T1000 (cell line): ENCODE measurements around the gene LRRC4C.

Experiments
- DNase-seq: peaks from one replicate; lab custom pipeline; 2025; ENCODE audit warnings: mixed read lengths; lab: John Stamatoyannopoulos, UW

LRRC4C gene

DNA sequence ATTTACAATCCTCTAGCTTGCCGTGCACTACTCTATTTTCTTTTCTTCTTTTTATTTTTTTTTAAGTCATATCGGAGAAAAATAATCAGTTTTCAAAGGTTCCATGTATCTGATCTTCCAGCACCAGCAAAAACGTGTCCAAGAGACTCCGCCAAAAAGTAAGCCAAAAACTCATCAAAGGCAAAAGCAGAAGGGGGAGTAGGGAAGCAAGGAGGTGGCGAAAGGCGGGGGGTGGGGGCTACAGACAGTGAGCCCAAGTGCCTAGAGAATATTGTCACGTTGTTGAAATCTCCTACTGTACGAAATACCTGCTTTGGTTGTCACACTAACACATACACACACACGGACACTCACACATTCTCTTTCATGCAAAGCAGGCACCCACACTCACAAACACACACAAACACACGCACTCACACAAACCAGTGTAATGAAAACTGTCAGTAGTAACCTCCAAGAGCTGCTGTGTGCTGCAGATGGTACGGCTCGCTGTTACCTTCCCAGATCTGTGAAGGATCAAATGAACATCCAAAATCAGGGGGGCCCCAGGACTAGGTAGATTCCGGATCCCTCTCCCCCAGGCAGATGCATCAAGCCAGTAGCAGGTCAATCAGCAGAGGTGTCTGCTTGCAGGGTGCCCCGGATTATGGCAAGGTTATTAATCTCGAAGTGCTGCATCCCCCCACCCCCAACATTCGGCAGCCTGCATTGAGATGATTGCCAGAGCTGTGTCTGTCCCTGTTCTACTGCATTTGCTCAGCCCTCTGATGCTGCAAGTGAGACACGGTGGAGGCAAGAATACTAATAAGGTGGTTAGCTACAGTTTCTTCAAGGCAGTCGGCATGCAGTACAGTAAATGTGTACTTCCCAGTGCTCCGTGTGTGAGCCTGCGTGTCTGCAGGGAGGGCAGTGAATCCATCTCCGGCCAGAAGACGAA lies at the start of gene LRRC4C:
TSS of gene LRRC4C (minus strand) at position 188 of the 937 bp plus-strand sequence.
- no peak for DNase-seq

GRCh38 chr11:41508121-41508520 lies 48.7 kb upstream of the LRRC4C start:
- no peak for DNase-seq

DNA sequence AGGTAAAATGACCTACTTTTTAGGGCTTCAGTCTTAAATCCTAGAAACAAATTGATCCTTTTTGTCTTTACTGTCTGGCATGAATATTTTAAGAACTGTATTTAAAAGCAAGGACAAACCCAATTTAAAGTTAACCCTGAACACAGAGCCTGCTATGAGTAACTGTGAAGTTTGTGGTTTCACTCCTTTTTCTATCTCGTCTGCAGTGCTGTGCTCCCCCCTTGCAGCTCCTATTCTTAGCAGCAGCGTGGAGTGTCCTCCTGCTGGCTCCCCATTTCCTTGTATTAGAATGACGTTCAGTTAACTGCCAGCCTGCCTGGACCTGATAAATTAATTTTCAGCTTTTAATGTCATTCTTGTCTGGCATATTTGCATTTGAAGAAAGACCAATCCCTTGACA lies 40.0 kb upstream of the LRRC4C start:
- DNase-seq: no peak

DNA sequence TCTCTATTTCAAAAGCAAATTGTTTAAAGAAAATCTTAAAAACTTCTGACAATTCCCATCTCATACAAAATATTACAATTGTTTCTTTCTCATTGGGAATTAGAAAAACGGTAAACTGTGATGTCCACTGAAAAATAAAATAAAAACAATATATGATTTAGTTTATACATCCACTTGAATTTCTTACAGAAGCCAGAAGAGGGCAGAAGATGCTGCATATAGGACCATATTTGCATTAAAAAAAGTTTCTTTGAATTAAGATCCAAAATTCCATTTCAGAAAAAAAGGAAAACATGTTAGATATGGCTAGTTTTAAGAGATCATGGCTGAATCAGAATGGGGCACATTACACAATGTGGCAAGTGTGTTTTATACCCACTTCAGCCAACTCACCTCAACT lies 39.3 kb upstream of the LRRC4C start:
- DNase-seq: no peak

DNA sequence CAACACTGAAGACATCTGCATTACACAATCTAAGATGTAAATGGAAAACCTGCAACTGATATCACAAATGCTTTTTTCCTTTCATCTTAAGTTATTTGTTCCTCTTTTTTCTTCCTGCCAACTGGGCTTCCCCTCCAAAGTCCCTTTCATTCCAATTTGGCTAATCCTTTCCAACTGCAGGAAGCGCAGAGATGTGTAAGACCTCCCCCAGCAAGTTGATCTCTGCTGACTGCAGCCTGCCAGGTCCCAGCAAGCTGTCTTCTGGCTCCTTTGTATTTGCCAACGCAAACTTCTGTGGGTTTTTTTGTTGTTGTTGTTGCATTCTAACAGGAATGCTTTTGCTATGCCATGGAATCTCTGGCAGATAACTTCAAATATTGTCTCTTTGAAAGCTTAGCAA lies 38.5 kb upstream of the LRRC4C start:
- DNase-seq: no peak

GRCh38 chr11:41494716-41495115 lies 35.3 kb upstream of the LRRC4C start:
- DNase-seq: no peak

GRCh38 chr11:41486424-41486823 lies 27.0 kb upstream of the LRRC4C start:
- no peak for DNase-seq

GRCh38 chr11:41483956-41484355 lies 24.5 kb upstream of the LRRC4C start:
- no peak for DNase-seq

DNA sequence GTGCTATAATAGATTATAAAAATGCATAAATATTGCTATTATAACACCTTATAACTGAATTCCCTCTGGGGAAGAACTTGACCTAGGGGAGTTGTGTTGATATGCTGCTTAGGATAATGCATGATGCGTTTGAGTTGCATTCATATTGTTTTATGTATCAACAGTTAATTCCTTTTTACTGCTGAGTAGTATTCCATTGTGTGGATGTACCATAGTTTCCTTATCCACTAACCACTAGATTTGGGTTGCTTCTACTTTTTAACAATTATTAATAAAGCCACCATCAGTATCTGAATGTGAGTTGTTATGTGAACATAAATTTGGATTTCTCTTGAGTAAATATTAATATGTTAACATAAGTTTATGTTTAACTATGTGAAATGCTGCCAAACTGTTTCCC lies 19.7 kb upstream of the LRRC4C start:
- no peak for DNase-seq

GRCh38 chr11:41461057-41461681 lies 1.7 kb upstream of the LRRC4C start:
- DNase-seq: no peak

DNA sequence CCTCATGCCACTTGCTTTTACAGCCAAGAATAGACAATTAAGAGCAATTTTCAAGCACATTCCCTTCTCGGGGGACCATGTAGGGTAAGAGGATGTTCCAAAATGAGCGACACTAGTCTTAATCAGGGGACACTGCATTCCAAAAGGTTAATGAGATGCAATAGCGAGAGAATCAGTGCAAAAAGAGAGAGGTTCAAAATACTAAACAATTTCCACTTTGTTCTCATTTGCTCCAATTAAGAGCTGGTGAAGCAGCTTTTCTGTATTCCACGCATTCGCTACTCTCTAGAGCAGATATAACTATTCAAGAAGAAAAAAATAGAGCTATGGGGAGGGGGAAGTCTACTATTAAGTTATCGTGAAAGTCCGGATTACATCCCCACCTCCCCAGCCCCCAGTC lies 811 bp downstream of the LRRC4C start:
- no peak for DNase-seq

DNA sequence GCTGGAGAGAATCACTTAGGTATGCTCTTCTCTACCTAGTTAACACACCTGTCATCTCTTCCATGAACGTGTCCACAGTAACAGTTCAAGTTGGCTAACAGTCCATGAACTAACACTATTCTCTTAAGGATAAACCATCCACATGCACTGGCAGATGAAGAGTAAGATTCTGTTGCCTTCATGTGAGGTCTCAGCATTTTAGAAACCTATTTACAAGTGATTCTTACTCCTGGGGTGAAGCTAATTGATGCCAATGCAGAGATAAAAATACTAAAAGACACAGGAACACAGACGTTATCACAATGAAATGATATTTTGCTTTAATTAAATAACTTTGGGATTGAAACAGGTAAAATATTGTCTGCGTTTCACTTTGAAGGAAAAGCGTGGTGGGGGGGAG lies 1.3 kb downstream of the LRRC4C start:
- DNase-seq: no peak

- no peak for DNase-seq
Observed at GRCh38 chr11:41457216-41458014, 2.0 kb downstream of the LRRC4C start.

- DNase-seq: no peak
Observed at GRCh38 chr11:41456269-41456668, 3.2 kb downstream of the LRRC4C start.

DNA sequence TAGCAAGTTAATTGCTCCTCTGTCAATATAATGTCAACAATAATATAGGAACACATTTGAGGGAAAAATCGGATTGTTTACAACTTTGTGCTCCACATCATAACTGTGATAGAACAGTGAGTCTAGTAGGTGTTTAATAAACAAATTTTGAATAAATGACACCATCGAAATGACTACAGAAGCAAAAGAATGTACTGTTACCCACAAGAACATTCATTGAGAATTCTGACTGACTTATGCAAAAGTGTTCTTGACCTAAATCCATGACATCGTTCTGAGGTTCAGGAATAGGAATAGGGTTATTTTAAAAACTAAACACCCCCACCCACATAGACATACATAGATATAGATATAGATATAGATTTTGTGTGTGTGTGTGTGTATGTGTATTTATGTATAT lies 8.4 kb downstream of the LRRC4C start:
- DNase-seq: no peak

DNA sequence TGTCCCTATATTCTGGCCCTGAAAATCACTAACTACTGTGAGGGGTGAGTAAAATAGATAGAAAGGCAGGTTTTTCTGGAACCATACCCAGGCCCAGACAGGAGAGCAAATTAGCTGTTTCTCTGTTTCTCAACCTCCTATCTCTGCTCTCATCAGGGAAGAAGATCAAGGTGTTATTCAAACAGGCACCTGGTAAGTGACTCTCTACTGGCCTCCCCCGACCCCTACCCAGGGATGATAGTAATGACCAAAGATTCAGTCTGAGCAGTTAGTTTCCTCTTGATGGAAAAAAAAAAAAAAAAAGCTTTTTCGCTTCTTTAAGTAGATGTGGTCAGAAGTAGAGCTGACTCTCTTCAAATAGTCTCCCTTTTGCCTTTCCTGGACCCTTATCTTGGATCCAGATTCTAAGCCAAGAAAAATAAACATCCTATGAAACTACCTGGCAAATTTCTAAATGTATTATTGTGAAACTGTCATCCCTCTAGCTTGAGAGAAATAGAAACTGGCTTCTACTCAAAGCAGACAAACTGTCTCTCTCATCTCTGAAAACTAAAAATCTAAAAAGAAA lies 9.9 kb downstream of the LRRC4C start:
- no peak for DNase-seq

GRCh38 chr11:41446566-41446965 lies 12.9 kb downstream of the LRRC4C start:
- DNase-seq: no peak

DNA sequence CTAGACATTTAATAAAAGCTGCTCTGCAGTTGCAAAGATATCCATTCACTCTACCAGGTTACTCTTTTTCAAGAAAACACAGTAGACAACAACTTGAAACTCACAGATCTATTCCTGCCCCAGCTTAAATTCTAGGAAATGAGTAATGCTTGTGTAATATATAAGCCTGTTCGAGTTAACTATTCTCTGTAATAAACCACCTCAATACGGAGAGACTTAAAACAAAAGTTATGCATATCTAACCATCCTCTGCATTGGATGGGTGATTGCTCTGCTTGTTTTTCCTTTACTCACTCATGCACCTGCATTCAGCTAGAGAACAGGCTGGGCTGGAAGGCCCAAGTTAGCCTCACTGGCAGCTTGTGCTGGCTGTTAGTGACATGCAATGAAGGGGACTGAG lies 13.3 kb downstream of the LRRC4C start:
- no peak for DNase-seq

- no peak for DNase-seq
Observed at GRCh38 chr11:41437006-41437490, 22.4 kb downstream of the LRRC4C start.

GRCh38 chr11:41435531-41435930 lies 23.9 kb downstream of the LRRC4C start:
- no peak for DNase-seq

DNA sequence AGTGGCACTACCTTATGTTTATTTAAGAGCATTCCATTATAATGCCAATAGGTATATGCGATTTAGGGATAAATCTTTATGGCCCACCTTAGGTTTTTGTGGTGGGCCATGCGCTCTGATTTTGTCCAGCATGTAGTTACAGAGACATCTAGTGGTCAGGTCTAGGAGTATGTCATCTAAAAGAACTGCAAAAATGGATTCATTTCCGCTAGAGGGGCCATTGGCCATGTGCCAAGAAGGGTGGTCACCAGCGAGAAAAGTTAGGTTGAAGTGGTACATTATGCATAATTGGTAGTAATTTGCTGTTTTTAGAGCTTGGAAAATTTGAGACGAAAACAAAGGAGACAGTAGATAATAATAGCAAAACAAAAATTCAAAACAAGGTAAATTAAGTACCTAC lies 27.7 kb downstream of the LRRC4C start:
- DNase-seq: no peak

- DNase-seq: no peak
Observed at GRCh38 chr11:41419901-41420300, 39.6 kb downstream of the LRRC4C start.
